ENCODE data around the gene TFDP2. TPM values are rescaled to one million over a fixed set of nuclear protein-coding genes. Genes with fewer than 3 reads are reported as not detected.

The TFDP2 gene
- total and polyA plus RNA-seq, 2 of the 8 experiments (the other 6 are each of a cell fraction or from before 2014, with no cell fraction given), result 41.1 to 119 TPM

- H3K79me1 ChIP-seq (ENCODE audit: low read depth, low read length), result no peaks in the 10 kb centered on the region
- H3K23ac ChIP-seq (ENCODE audit: insufficient read length), result no peak overlapping the region
- no peaks in the 10 kb centered on the region for H4K20me1 ChIP-seq (replicated peaks in 1 of 2; ENCODE audit: control insufficient read depth in 1 of 2, insufficient read depth in 2 of 2, low read length in 2 of 2)
- H4K91ac ChIP-seq (replicated peaks; ENCODE audit: insufficient read length, low read length), result no peak overlapping the region
- H3K27me3 ChIP-seq (replicated peaks in 1 of 4; ENCODE audit: control insufficient read depth in 3 of 4, extremely low read depth in 1 of 4, insufficient read depth in 3 of 4, low read length in 3 of 4), result no peaks in the 10 kb centered on the region
- no peak overlapping the region for H4K8ac ChIP-seq (ENCODE audit: extremely low read depth, insufficient read depth, low read length)
- no peak overlapping the region for H2AFZ ChIP-seq (ENCODE audit: low read length)
- H3K27ac ChIP-seq (ENCODE audit: low read depth, low read length), result no peak overlapping the region
- no peaks in the 10 kb centered on the region; a peak in 1 of 4 replicates for H3K79me2 ChIP-seq (ENCODE audit: control insufficient read depth in 1 of 2, insufficient read depth in 2 of 2, low read length in 2 of 2)
- H2BK120ac ChIP-seq (replicated peaks; ENCODE audit: low read depth, low read length), result no peak overlapping the region
- no peaks in the 10 kb centered on the region; the same call in 1 of the 2 replicates for H3K23me2 ChIP-seq (ENCODE audit: low read depth, low read length)
- DNase-seq (ENCODE audit: low read depth in 1 of 2, low spot score in 2 of 2), result no peak
- WGBS, 2 experiments (ENCODE audit: extremely low coverage in 1 of 2, insufficient coverage in 1 of 2, insufficient read length in 1 of 2, insufficient replicate concordance in 2 of 2, low coverage in 1 of 2, low lambda C conversion rate in 2 of 2, missing lambda C conversion rate in 1 of 2), result 83% methylated on average over 2 of the region's 2 CpGs; no CpG with 5 or more reads in 1 of the 2 experiments
- H3K18ac ChIP-seq (ENCODE audit: extremely low read depth, low read length), result no peak overlapping the region
- no peak overlapping the region for H2BK15ac ChIP-seq (ENCODE audit: low read length)
- H2AK5ac ChIP-seq (ENCODE audit: low read depth, low read length), result no peak overlapping the region
- peaks cover 0 to 63% (median 32%) of the 10 kb centered on the region in 4 experiments; a peak in 6 of 8 replicates for H3K36me3 ChIP-seq (ENCODE audit: control insufficient read depth in 2 of 4, insufficient read depth in 4 of 4, low read length in 3 of 4)
- H2BK20ac ChIP-seq (ENCODE audit: low read length), result no peak overlapping the region
- no peak overlapping the region for H2BK12ac ChIP-seq (ENCODE audit: low read depth, low read length)
- no peaks in the 10 kb centered on the region for H3K9me3 ChIP-seq (ENCODE audit: insufficient read depth in 2 of 2, low read depth in 1 of 2, low read length in 1 of 2)
- no peak overlapping the region for H3K14ac ChIP-seq (ENCODE audit: insufficient read length)
- no peak overlapping the region for H3K9ac ChIP-seq (replicated peaks in 1 of 4; ENCODE audit: extremely low read depth in 1 of 4, low read depth in 3 of 4, low read length in 3 of 4)
- no peak overlapping the region for H3K4me3 ChIP-seq (ENCODE audit: extremely low read depth in 1 of 4, insufficient read depth in 2 of 4, low read depth in 3 of 4, low read length in 4 of 4)
- H3K4me1 ChIP-seq (replicated peaks in 1 of 4; ENCODE audit: control insufficient read depth in 3 of 4, insufficient read depth in 4 of 4, low read length in 3 of 4), result no peaks in the 10 kb centered on the region
- H4K5ac ChIP-seq (ENCODE audit: insufficient read length, low read depth, low read length), result no peak overlapping the region
- ChIA-PET CTCF (ENCODE audit: partially characterized antibody) (no interaction called here), POLR2A (ENCODE audit: partially characterized antibody) (no interaction called here)
- no peak for FAIRE-seq
- H2BK5ac ChIP-seq (ENCODE audit: low read depth, low read length), result no peak overlapping the region
- H3K4ac ChIP-seq (replicated peaks; ENCODE audit: insufficient read length, low read depth, low read length), result no peak overlapping the region
- H3K56ac ChIP-seq (replicated peaks; ENCODE audit: insufficient read length, low read depth, low read length), result no peak overlapping the region
- no peak overlapping the region for H3K4me2 ChIP-seq (ENCODE audit: insufficient read depth in 1 of 2, low read depth in 2 of 2, low read length in 2 of 2)
- TF ChIP-seq RFX5 (IDR thresholded peaks at IDR 0.05; ENCODE audit: borderline replicate concordance, low read depth, low read length) (no peak), RAD21 (IDR thresholded peaks at IDR 0.05 in 1 of 2, conservative IDR thresholded peaks at IDR 0.05 in 1 of 2; ENCODE audit: low read depth in 2 of 2, low read length in 2 of 2) (no peak), EP300 (IDR thresholded peaks at IDR 0.05; ENCODE audit: borderline replicate concordance in 1 of 2, low read depth in 2 of 2, low read length in 2 of 2) (no peak), SIRT6 (IDR thresholded peaks at IDR 0.05; ENCODE audit: low read length) (no peak), BACH1 (IDR thresholded peaks at IDR 0.05; ENCODE audit: low read length) (no peak), ZNF274 (IDR thresholded peaks at IDR 0.05; ENCODE audit: borderline replicate concordance, extremely low read depth, low read length) (no peak), SP1 (IDR thresholded peaks at IDR 0.05; ENCODE audit: low read depth, low read length) (no peak), KDM1A (IDR thresholded peaks at IDR 0.05; ENCODE audit: borderline replicate concordance, low read length) (no peak), E2F6 (IDR thresholded peaks at IDR 0.05) (no peak), TCF12 (IDR thresholded peaks at IDR 0.05; ENCODE audit: low read depth, low read length) (no peak), BRCA1 (IDR thresholded peaks at IDR 0.05; ENCODE audit: low read depth, low read length) (no peak), EZH2 (IDR thresholded peaks at IDR 0.05; ENCODE audit: low read depth, low read length, severe bottlenecking) (no peak)
- TF ChIP-seq, protein P1, sequence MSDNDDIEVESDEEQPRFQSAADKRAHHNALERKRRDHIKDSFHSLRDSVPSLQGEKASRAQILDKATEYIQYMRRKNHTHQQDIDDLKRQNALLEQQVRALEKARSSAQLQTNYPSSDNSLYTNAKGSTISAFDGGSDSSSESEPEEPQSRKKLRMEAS (IDR thresholded peaks at IDR 0.05), result no peak
These were observed 233.6 kb downstream of the TFDP2 start for GRCh38 chr3:141915766-141916165.

All from H1 (cell line).